ENCODE data around the gene LPAR1.

Gene LPAR1

DNA sequence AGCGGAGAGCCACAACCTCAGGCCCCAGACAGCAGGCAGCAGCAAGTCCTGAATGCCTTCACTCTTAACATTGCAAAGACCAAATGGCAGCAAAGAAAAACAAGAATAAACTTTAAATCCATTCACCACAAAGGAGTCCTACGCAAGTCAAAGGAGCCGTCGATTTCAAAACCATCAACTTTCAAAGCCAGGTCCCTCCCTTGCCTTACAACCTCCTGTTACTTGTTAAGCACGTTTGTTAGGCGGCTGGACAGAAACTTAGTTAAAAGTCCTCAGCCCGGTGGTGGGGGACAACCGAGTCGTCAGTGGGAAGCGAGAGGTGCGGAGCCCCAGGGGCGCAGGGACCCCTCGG, 938 bp downstream of the LPAR1 start:
- no peak for DNase-seq

DNA sequence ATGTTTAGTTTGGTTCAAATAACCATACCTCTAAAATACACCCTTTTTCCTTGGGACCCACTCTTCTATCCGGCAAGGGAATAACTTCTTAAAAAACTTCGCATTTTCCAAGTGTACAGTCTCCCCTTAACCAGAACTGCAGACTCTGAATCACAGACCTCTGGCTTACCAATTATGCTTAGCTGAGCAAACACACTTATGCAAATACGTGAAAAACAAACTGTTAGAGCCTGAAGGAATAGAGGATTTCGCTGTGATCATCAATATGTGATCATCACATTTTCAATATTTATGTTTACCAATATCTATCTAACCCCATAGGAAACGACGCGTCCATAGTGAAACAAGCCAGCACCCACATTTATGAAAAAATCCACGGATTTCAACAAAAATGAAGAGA, 1.3 kb downstream of the LPAR1 start:
- no peak for DNase-seq

DNA sequence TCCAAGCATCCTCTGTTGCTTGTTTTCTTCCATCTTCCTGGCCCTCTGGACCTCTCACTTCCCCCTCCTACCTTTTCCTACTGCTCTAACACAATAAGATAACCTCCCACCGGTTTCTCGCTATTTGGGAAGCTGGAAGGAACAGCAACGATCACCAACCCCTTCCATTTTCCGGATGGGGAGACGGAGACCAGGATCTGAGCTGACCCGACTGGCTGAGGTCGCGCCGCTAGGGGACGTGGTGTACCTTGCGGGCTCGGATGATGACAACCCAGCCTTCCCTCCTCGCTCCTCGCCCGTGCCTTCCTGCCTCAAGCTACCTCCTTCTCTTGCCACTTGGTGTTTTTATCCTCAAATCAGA, 1.9 kb downstream of the LPAR1 start:
- DNase-seq = peak; percentile 70 to 75

DNA sequence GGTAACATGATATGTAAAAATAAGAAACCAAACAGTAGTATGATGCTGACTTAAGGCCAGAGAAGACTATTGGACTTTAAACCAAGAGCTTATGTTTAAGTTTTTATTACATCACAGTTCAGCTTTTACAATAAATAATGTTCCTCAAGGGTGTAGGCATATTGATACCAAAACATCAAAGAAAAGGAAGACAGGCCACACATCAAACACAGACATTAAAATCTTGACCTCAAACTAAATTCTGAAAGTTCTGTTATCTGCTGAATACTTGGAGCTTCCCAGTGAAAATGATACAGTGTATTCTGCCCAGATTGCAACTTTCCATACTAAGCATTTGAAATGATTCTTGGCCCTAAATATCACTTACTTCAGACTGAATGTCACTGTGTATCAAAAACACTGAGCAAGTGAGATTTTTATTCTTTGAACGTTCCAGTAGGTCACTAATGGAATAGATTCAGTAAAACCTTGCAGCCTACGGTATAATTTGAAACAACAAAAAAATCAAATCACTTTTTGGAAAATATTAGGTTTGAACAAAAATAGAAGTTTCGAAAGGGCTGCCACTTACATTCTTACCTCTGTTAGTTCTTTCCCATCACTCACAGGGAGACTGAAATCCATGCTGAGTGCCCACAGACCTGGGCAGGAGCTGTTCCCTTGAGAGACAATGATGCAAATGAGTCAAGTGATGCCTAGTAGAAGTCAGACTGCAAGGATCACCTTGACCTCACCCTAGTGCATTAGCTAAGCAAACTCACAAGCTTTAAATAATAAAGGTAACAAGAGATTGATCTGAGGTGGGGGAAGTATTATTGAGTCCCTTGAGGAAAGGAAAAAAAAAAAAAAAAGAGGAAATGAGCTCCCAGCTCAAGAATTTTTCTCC, 2.5 kb downstream of the LPAR1 start:
- no peak for DNase-seq

DNA sequence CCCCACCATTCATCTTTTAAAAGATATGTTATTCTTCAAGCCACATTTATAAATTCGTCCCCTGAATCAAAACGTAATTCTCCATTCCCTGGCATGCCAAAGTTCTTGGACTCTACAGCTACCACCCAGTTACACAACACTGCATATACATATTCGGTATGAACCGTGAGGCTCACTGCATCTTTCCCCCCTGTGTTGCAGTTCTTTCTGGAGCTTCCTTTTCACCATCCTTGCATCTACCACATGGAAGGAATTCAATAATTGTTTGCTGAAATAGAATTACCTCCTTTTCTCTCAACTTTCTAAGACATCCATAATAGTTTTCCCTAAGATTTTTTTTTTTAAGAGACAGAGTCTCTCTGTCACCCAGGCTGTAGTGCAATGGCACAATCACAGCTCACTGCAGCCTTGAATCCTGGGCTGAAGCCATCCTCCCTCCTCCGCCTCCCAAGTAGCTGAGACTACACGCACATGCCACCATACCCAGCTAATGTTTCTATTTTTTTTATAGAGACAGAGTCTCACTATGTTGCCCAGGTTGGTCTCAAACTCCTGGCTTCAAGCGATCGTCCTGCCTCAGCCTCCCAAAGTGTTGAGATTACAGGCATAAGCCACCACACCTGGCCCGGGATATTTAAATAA, 3.3 kb downstream of the LPAR1 start:
- DNase-seq = no peak

DNA sequence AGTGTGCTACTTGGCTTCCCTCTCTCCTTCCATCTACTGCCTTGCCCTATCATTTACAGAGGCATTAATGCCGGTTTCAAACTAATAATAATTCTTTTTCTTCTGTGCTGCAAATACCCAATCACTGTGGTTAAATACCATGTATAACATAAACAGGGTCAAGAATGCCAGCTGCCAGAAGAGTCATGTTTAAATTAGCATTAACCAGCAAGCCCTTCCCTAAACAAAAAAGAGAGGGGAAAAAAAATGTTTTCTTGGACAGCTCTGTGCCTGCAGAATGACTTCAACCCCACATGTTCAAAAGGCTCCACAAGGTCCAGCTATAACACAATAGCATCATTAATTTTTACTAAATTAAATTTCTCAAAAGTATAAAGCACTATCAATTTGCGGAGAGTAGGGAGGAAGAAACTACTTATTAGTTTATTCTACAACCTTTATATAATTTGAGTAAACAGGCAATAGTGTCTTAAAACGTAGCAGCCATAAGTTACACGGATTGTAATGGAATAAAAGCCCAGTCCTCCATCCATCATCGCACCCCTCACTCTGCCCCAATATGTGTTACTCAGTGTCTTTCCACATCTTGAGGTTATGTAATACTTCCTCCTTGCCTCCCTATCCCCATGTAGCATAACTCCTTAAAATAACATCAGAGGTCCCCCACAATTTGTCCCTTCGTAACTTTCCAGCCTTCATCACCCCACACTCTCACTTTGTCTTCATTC, 3.9 kb downstream of the LPAR1 start:
- no peak for DNase-seq

DNA sequence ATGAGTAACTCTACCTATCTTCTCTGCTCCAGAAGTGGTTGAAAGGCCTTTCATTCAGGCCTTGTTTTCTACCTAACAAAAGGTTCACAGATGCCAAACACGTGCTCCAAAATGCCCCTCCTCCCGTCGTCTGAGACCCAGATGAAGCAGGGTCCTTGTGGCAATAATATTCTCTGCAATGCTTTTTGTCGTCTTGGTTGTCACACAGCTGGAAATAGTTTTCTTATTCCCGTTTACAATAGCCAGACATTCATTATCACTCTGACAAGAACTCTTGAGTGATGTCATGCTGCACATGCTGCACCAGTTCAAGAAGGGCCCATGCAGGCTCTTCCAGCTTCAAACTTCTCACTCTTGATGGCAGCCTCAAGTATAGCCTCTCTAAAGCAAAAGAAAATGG, 7.8 kb downstream of the LPAR1 start:
- DNase-seq = no peak

DNA sequence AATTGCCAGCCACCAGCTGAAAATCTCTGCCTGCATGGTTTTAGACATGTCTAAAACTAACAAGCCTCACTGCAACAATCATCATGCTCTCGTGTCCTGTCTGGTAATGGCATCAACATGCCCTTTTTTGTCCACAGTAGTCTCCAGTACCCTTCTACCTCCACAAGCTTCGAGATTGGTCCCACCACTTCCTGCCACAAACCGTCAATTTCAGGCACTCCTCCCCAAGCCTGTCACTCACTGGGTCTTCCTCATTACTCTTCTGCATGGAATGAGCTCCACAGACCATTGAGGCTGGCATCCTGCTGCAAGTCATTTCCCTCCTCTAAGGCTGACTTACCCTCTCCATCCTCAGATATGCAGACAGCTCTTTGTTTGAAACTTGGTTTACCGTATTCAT, 9.0 kb downstream of the LPAR1 start:
- no peak for DNase-seq

DNA sequence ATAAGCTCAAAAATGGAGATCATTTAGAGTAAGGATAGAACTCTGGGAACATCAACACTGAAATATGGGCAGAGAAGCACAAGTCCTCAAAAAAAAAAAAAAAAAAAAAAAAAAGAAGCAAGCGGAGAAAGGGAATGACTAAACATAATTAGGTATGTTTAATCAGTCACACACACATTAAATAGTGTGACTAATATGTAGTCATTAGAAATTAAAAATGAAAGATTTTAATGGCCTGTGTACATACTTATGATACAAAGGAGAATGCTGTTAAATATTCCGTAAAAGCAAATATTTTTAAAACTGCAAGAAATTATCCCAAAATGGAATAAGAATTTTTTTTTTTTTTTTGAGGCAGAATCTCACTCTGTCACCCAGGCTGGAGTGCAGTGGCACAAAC, 10.5 kb downstream of the LPAR1 start:
- no peak for DNase-seq

DNA sequence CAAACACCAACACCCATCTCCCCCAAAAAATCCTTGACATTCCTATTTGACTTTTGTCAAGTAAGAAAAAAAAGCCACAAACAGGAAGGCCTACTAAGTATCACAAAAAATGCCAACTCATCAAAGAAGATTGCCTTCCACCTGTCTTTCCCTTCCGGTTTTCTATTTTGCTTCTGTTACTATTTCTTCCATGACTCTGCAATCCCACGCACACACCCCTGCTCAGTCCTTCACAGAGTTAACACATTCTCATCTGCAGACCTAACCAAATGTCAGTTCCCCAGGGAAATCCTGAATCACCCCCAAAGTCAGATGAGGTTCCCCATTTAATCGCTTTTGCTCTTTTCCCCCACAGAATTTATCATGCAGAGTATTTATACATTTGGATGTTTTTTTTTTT, 15.1 kb downstream of the LPAR1 start:
- DNase-seq = no peak

DNA sequence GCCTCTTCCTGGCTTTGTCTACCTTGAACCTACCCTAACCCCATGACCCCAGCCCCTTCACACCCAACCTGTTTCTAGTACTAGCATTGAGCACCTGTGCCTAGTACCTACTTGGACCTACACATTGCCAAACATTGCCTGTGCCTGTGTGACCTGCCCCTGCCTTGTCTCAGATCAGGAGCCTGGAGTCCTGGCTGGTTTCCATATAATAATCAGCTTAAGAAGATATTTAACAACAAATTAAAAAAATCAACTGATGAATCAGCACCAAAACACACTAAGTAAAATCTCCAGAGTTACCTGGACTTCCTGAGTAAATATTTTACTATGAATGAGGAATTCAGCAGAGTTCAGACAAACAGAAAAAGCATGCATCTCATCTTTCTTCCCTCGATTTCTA, 17.7 kb downstream of the LPAR1 start:
- no peak for DNase-seq

DNA sequence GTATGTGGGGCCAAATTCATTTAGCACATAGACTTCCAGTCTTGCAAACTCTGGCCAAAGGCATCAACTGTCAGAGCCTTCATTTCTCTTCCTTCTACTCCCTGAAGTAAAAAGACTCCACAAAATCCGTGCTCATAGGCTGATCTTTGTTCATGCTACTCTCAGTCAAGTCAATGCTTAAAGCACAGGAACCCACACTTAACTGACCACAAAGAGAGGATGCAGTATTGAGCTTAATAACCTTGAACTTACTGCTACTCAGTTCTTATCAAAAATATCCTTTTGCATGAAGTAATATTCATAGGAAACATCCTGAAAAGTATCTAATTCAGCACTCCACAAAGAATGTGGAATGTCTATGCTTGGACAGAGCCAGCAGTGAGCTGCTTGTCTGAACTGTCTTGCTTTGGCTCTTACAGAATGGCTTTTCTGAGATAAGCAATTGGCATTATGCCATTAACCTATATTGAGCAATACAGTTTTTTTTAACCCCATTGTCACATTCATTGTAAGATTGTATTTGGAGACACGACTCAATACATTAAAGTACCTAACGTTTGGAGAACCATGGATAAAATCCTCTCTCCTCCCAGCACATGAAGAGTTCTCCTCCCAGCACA, 21.7 kb downstream of the LPAR1 start:
- DNase-seq = no peak

DNA sequence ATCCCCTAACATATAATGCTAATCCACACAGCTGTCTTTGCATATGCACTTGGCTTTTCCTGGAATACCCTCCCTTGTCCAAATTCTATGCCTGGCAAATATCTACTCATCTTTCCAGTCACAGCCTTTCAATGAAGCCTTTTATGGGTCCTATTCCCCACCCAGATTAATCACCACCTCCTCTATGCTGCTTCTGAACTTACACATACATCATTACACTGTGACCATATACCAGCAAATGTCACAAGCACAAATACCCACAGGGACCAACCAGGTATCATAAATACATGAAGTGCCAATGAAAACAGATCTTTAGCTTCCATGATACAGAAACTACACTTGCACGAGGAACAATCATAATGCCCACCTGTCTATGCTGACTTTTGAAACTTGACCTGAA, 22.3 kb downstream of the LPAR1 start:
- no peak for DNase-seq

DNA sequence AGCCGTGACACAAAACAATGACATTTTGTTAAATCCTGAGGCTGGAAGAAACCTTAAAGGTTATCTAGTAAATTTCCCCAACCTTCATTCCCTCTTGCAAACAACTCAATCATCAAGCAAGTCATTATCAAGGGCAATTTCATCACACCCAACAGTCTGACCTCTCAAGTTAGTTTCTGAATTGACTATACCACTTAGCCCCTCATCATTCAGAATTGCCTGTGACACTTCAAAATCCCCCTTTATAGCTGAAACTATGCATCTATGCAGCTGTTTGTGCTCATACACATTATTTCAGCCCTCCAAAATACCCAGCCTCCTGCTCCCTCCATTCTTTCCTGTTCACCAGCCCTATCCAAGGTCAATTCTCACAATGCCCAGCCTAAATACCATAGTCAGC, 24.6 kb downstream of the LPAR1 start:
- DNase-seq = no peak

DNA sequence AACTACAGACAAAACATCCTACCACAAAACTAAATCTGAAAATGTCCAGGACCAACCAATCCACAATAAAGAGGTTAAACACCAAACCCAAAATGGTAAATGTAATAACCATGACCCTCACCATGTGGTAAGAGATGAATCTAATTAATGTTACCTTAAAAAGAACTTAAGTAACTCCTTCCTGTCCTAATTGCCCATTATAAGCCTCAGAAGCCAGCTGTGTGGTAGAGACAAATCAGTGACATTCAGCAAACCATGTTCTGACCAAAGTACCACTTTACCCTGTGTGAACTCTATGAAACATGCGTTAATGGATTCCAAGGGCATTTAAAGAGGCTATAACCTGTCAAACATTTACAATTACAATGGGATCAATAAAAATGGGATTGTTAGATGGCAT, 25.0 kb downstream of the LPAR1 start:
- no peak for DNase-seq

DNA sequence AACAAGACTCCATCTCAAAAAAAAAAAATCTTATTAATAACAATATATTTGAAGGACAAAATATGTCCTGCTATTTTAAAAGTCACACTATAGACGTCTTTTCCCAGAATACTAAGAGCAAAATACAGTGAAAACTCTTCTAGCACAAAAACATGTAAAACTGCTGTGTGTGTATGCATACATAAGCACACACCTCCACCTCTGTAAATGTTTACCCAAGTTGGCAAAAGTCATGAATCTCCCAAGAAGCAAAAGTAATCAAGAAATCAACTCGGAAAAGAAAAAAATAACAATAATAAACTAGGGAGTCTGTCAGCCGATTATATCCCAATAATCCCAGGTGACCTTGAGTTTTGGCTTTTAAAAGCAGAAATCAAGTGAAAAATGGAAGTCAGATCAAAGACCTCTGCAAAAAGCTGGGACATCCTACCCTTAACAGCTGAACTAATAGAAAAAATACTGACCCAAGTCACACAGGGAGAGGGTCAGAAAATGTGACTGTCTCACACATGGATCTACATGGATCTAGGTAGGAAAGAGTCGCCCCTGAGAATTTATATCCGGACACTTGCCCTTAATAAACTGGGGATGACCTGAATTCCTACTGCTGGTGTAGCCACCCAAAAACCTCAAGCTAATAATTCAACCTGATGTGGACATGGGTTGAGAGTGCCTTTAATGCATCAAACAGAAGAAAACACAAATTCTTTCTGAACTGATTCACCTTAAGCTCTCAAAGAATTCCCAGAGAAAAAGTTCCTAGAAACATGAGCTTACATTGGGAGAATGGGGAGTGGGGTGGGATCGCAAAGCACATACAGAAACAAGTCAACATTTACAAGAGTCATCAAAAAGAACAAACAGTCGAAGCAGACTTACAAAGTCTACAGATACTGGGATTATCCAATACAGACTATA, 29.9 kb downstream of the LPAR1 start:
- no peak for DNase-seq

DNA sequence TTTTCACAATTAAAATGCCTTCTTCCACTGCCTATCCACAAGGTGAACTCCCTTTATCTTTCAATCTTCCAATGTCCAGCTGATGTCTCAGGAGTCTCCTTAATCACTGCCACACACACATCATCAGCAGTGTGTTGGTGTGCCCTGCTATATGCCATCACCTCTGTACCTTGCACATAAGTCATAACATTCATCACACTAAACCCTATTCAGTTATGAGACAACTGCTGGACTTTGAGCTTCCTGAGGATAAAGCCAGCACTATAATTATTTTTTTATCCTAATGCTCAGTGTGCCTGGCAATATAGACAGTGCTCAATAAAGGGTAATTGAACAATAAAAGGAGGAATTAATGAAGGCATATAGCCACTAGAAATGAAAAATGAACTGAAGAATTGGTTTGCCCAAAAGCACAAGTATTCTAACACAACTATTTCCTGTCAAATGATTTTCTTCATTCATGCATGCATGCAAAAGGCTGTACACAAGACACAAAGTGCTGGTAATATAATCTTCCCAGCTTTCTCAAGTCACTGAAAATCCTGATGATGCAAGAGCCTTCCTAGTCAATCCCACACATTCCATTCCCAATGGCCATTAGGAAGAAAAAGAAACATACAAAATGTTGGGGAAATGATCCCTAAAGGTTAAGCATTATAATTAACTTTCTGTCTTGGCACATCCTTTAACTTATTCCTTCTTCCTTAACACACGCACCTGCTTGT, 32.4 kb downstream of the LPAR1 start:
- DNase-seq = no peak

DNA sequence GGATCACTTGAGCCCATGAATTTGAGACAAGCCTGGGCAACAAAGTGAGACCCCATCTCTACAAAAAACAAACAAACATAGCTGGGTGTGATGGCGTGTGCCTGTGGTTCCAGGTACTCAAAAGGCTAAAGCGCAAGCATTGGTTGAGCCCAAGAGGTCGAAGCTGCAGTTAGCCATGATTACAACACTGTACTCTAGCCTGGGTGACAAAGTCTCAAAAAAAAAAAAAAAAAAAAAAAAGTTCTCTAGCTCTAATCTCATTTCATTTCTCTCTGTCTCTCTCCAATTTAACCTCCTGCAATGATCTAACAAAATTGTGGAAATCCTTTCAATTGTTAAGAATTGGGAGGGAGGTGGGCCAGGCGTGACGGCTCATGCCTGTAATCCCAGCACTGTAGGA, 33.3 kb downstream of the LPAR1 start:
- no peak for DNase-seq

DNA sequence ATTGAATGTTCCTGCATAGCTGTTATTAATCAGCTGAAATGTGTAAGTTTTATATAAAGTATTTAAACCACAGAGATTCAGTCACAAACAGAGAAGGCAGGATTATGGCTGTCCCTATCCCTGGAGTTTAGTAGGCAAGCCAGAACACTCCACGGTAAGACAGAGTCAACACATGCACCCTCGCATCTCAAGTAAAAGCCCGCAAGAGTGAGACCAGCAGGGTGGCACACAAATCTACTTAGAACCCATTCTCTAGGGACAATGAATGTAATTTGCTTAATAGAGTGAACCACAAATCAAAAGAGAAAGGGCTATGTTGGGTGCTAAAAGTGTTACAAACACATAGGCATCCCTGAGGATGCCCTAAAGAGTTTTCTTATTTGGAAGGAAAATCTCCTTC, 35.1 kb downstream of the LPAR1 start:
- DNase-seq = no peak

DNA sequence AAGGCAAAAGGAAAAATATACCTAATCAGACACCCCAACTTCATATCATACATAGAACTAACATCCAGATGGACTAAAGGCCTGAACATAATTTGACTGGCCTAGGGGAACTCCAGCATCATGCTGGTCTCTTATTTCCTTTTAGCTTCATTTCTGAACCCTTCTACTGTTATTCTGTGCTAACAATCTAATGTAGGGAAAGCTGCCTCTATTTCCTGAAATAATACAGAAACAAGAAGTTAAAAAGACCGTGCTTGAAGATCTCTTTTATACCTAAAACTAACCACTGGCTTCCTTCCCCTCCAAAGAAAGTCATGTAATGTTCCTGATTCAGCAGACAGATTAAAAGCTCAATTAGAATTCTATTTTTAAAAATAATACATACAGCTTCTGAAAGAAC, 36.7 kb downstream of the LPAR1 start:
- DNase-seq = no peak

DNA sequence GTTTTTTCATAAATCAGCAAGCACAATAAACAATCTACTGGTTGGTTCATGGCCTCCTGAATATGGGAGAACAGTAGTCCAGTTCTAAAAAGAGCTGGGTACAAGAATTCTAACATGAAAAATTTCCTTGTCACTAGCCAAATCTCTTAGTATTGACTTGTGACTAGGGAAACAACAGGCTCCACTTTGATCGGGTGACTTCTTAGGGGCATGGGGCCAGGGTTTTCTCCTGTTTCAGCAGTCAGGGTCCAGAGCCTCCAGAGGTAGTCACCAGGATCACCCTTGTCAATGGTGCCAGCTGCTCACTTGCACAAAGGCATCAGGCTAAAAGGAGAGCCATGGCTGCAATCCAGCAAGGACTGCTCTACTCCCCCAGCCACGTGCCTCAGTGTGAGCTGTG, 38.1 kb downstream of the LPAR1 start:
- DNase-seq = peak; percentile 31 to 67

DNA sequence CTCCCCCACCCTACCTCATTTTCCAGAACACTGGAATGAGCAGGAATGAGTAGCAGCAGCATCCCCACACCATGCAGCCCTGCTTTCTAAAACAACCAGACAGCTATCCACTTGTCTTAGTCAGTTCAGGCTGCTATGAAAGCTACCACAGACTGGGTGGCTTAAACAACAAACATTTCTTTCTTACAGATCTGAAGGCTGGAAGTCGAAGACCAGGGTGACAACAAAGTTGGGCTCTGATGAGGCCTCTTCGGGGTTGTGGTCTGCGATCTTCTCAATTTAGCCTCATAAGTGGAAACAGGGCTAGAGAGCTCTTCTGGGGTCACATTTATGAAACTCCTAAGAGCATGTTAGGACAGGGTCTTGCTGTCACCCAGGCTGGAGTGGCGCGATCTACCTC, 38.9 kb downstream of the LPAR1 start:
- no peak for DNase-seq

Data from hippocampal formation (tissue), 2 donors.